ENCODE data around the gene BTBD9. TPM values are rescaled to one million over a fixed set of nuclear protein-coding genes. Genes with fewer than 3 reads are reported as not detected.

BTBD9 gene
- 15.2 and 17.4 TPM in 2 replicates for total RNA-seq

GRCh38 chr6:38639498-38640215 is at the start of gene BTBD9:
TSS of gene BTBD9 (minus strand) at chr6:38639929.

Small RNA genes within 50 kb of the gene (small RNA-seq; reads per million reads assigned to genes)
- not detected for gene RF00019
- gene RF00279: not detected

Other genes starting within 250 kb of the BTBD9 start
- 233 and 286 TPM in 2 replicates for gene GLO1, start 63.2 kb upstream of the BTBD9 start, total RNA-seq
- gene DNAH8, start 75.4 kb upstream of the BTBD9 start, total RNA-seq: 0.07 and 0.13 TPM in 2 replicates

Data from thoracic aorta endothelial cell (primary cell).